ENCODE measurements around the gene SFRP2. TPM values are rescaled to one million over a fixed set of nuclear protein-coding genes. Genes with fewer than 3 reads are reported as not detected.
A peak's percentile ranks its signal among the peaks of the same experiment; 100 is the strongest.

Gene SFRP2, protein sequence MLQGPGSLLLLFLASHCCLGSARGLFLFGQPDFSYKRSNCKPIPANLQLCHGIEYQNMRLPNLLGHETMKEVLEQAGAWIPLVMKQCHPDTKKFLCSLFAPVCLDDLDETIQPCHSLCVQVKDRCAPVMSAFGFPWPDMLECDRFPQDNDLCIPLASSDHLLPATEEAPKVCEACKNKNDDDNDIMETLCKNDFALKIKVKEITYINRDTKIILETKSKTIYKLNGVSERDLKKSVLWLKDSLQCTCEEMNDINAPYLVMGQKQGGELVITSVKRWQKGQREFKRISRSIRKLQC
- total RNA-seq (ENCODE audit: low replicate concordance), result 86.1 and 123 TPM in 2 replicates

DNA sequence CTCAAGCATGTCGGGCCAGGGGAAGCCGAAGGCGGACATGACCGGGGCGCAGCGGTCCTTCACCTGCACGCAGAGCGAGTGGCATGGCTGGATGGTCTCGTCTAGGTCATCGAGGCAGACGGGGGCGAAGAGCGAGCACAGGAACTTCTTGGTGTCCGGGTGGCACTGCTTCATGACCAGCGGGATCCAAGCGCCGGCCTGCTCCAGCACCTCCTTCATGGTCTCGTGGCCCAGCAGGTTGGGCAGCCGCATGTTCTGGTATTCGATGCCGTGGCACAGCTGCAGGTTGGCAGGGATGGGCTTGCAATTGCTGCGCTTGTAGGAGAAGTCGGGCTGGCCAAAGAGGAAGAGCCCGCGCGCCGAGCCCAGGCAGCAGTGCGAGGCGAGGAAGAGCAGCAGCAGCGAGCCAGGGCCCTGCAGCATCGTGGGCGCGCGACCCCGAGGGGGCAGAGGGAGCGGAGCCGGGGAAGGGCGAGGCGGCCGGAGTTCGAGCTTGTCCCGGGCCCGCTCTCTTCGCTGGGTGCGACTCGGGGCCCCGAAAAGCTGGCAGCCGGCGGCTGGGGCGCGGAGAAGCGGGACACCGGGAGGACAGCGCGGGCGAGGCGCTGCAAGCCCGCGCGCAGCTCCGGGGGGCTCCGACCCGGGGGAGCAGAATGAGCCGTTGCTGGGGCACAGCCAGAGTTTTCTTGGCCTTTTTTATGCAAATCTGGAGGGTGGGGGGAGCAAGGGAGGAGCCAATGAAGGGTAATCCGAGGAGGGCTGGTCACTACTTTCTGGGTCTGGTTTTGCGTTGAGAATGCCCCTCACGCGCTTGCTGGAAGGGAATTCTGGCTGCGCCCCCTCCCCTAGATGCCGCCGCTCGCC, at the start of gene SFRP2:
Gene SFRP2, minus strand, starts transcription at position 671 of the 864 bp plus-strand sequence. Its CDS starts 248 bp downstream, at position 423.
- H3K4me1 ChIP-seq, result peaks cover 41% of the 10 kb centered on the region
- Mint-ChIP-seq H3K36me3 (peaks cover 56% of the 10 kb centered on the region), H3K4me3 (peak within 1 kb of the TSS; percentile 97), H3K9me3 (peaks cover 15% of the 10 kb centered on the region), H3K4me1 (peaks cover 53% of the 10 kb centered on the region), H3K27ac (peak within 1 kb of the TSS; percentile 100), H3K27me3 (ENCODE audit: insufficient read depth, low read depth) (peaks cover 9% of the 10 kb centered on the region)
- TF ChIP-seq, protein P1, sequence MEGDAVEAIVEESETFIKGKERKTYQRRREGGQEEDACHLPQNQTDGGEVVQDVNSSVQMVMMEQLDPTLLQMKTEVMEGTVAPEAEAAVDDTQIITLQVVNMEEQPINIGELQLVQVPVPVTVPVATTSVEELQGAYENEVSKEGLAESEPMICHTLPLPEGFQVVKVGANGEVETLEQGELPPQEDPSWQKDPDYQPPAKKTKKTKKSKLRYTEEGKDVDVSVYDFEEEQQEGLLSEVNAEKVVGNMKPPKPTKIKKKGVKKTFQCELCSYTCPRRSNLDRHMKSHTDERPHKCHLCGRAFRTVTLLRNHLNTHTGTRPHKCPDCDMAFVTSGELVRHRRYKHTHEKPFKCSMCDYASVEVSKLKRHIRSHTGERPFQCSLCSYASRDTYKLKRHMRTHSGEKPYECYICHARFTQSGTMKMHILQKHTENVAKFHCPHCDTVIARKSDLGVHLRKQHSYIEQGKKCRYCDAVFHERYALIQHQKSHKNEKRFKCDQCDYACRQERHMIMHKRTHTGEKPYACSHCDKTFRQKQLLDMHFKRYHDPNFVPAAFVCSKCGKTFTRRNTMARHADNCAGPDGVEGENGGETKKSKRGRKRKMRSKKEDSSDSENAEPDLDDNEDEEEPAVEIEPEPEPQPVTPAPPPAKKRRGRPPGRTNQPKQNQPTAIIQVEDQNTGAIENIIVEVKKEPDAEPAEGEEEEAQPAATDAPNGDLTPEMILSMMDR (IDR thresholded peaks at IDR 0.05), result no peak
- TF ChIP-seq EZH2phosphoT487 (IDR thresholded peaks at IDR 0.05) (no peak), EZH2 (IDR thresholded peaks at IDR 0.05) (no peak)
- peak within 1 kb of the TSS; percentile 94 for H3K27ac ChIP-seq
- peaks cover 52% of the 10 kb centered on the region for H4K20me1 ChIP-seq (ENCODE audit: low read depth)
- H3K4me2 ChIP-seq, result peak within 1 kb of the TSS; percentile 90
- peak within 1 kb of the TSS; percentile 98 for H3K4me3 ChIP-seq
- peaks cover 23% of the 10 kb centered on the region for H3K36me3 ChIP-seq
- H3F3A ChIP-seq (ENCODE audit: low read depth), result peaks cover 78% of the 10 kb centered on the region
- no peaks in the 10 kb centered on the region for H3K9me3 ChIP-seq (ENCODE audit: low read depth)
- peaks cover 7% of the 10 kb centered on the region for H3K27me3 ChIP-seq
- peaks cover 86% of the 10 kb centered on the region for H3K79me2 ChIP-seq (ENCODE audit: low read depth)
- DNase-seq (ENCODE audit: low spot score), result peak; percentile 94
- peak within 1 kb of the TSS; percentile 77 for H3K9ac ChIP-seq
- H2AFZ ChIP-seq (replicated peaks), result no peak within 1 kb of the TSS

DNA sequence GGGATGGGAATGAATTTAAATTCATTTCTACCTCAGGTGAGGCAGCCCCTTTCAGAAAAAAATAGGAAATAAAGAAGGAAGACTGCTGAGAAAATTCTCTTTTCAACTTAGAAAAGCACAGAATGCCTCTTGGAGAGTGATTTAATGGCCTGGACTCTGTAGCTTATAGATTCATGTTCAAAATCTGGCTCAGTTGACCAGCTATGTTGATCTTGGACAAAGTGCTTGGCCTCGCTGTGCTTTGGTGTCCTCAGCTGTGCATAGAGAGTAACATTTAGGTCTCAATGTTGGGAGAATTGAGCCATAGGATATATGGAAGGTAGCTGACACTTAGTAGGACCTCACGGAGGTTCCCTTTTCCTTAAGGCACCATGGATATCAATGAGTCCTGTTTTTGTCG, 49.7 kb upstream of the SFRP2 start:
- no peak overlapping the region for H3K4me2 ChIP-seq
- no peak for TF ChIP-seq EZH2phosphoT487 (IDR thresholded peaks at IDR 0.05)
- TF ChIP-seq EZH2 (IDR thresholded peaks at IDR 0.05), result no peak
- TF ChIP-seq, protein P1 (IDR thresholded peaks at IDR 0.05), result no peak
- peaks cover 23% of the 10 kb centered on the region for H3K9me3 Mint-ChIP-seq

DNA sequence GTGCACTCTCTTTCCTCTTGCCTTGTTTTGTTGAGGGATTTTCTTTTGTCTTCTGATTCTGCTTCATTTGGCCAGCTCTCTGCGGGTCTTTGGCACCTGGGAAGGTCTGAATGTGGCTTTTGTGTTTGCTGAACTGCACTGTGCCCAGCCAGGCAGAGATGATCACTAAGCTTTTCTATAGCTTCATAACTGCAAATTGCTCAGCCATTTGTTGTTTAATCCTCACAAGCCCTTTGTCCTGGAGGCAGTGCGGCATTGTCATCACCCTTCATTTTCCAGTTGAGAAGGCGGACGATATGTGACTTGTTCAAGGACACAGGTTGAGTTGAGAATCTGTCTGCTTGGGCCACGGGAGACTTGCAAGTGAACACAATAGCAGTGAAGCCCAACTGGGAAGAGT, 46.0 kb upstream of the SFRP2 start:
- H3K27ac ChIP-seq, result peak overlapping the region; percentile 92
- TF ChIP-seq EZH2 (IDR thresholded peaks at IDR 0.05) (no peak), EZH2phosphoT487 (IDR thresholded peaks at IDR 0.05) (peak; percentile 57)
- TF ChIP-seq, protein P1 (IDR thresholded peaks at IDR 0.05), result no peak

More for the DNA sequence above, 49.7 kb upstream of the SFRP2 start:
- Histone ChIP-seq H3K27ac (no peak overlapping the region), H3K9ac (no peak overlapping the region), H3K36me3 (no peaks in the 10 kb centered on the region), H3K9me3 (ENCODE audit: low read depth) (peaks cover 6% of the 10 kb centered on the region), H3K4me1 (peaks cover 43% of the 10 kb centered on the region), H3K79me2 (ENCODE audit: low read depth) (no peaks in the 10 kb centered on the region), H3K27me3 (no peaks in the 10 kb centered on the region), H3F3A (ENCODE audit: low read depth) (peaks cover 29% of the 10 kb centered on the region), H2AFZ (replicated peaks) (no peak overlapping the region), H3K4me3 (no peak overlapping the region), H4K20me1 (ENCODE audit: low read depth) (no peaks in the 10 kb centered on the region)
- H3K4me1 Mint-ChIP-seq, result peaks cover 3% of the 10 kb centered on the region
- DNase-seq (ENCODE audit: low spot score), result no peak
- peaks cover 3% of the 10 kb centered on the region for H3K27me3 Mint-ChIP-seq (ENCODE audit: insufficient read depth, low read depth)
- H3K4me3 Mint-ChIP-seq, result no peak overlapping the region
- peaks cover 26% of the 10 kb centered on the region for H3K36me3 Mint-ChIP-seq
- H3K27ac Mint-ChIP-seq, result no peak overlapping the region

More for the DNA sequence above, 46.0 kb upstream of the SFRP2 start:
- no peak overlapping the region for H3K4me3 ChIP-seq
- H3K9me3 Mint-ChIP-seq, result peaks cover 11% of the 10 kb centered on the region
- H3K36me3 ChIP-seq, result peaks cover 4% of the 10 kb centered on the region
- H3K4me1 Mint-ChIP-seq, result peaks cover 16% of the 10 kb centered on the region
- H3K27ac Mint-ChIP-seq, result no peak overlapping the region
- H3K27me3 ChIP-seq, result no peaks in the 10 kb centered on the region
- H3K9me3 ChIP-seq (ENCODE audit: low read depth), result no peaks in the 10 kb centered on the region
- H3K4me1 ChIP-seq, result peaks cover 71% of the 10 kb centered on the region
- H3K36me3 Mint-ChIP-seq, result peaks cover 16% of the 10 kb centered on the region
- H3K27me3 Mint-ChIP-seq (ENCODE audit: insufficient read depth, low read depth), result peaks cover 3% of the 10 kb centered on the region
- no peaks in the 10 kb centered on the region for H4K20me1 ChIP-seq (ENCODE audit: low read depth)
- H3K9ac ChIP-seq, result no peak overlapping the region
- H3K79me2 ChIP-seq (ENCODE audit: low read depth), result no peaks in the 10 kb centered on the region
- peak overlapping the region; percentile 66 for H3K4me2 ChIP-seq
- DNase-seq (ENCODE audit: low spot score), result peak; percentile 94
- H3F3A ChIP-seq (ENCODE audit: low read depth), result peaks cover 35% of the 10 kb centered on the region
- H2AFZ ChIP-seq (replicated peaks), result no peak overlapping the region
- H3K4me3 Mint-ChIP-seq, result no peak overlapping the region
